DOHH2 (cell line): ENCODE data around the gene LUC7L3.

Experiments used
- CTCF ChIP-seq: fragments of 200-600 bp; sonication (generic); IDR thresholded peaks from one replicate; pipeline ENCODE4 v1.5.1; 2014; ENCODE audit warnings: antibody characterized with exemption, mild to moderate bottlenecking, low read depth, low read length; ENCODE audit not compliant: poor library complexity, severe bottlenecking
- EZH2phosphoT487 ChIP-seq: fragments of 200-600 bp; sonication (generic); IDR thresholded peaks from 2 replicates; pipeline ENCODE4 v1.6.1; 2017; ENCODE audit warnings: borderline replicate concordance, mild to moderate bottlenecking, antibody characterized with exemption, low read length, moderate library complexity, mixed read lengths

DNA sequence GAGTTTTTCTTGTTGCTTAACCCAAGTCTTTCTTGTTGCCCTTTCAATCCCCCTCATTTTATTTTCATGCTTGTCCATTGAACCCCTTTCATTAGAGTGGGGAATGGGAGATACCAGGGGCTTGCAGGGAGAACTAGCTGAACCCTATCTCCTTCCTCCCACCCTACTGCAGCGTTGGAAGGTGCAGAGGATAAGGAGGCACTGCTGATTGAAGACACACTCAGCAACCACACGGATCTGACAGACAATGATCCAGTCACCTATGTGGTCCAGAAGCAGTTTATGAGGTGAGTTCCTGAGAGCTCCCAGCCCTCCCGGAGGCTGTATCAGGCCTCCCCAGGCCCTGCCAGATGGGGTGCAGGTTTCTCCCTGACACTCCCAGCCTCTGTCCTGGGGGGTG is 44.2 kb upstream of the LUC7L3 start:
- TF ChIP-seq CTCF (no peak), EZH2phosphoT487 (no peak)
